Measurements from ENCODE around the gene CCDC39. TPM values are rescaled to one million over a fixed set of nuclear protein-coding genes. Genes with fewer than 3 reads are reported as not detected.

The CCDC39 gene
- not detected for total RNA-seq

GRCh38 chr3:180679178-180680096 is at the start of gene CCDC39:
Gene CCDC39 (minus strand): TSS chr3:180679489. CDS start chr3:180679380, 109 bp downstream.

GRCh38 chr3:180601688-180602666 is 77.3 kb downstream of the CCDC39 start, which contains the start of gene TTC14:
Gene TTC14 (plus strand): TSS chr3:180602163. CDS start chr3:180602262, 99 bp downstream.

Small RNA genes within 50 kb of the gene (small RNA-seq; reads per million reads assigned to genes)
- gene AC068298.1 (0 reads per million in 2 donors), gene RNU6-486P (0 reads per million in 2 donors)

Other genes with a start within 250 kb of the CCDC39 start
- gene TTC14, start 77.3 kb downstream of the CCDC39 start, total RNA-seq: 10 to 100 TPM; 21.3 to 35.8 TPM
- 100 to 1,000 TPM in 1 of 2 donors, 10 to 100 TPM in 1; 73.0 to 103 TPM for gene FXR1, start 233.2 kb upstream of the CCDC39 start, total RNA-seq

All from melanocyte of skin (primary cell).